ENCODE data around the gene SNN. TPM values are rescaled to one million over a fixed set of nuclear protein-coding genes. Genes with fewer than 3 reads are reported as not detected.

SNN gene
- total and polyA plus RNA-seq, 9 donors = 8.0 to 40.3 (median 18.5) TPM

DNA sequence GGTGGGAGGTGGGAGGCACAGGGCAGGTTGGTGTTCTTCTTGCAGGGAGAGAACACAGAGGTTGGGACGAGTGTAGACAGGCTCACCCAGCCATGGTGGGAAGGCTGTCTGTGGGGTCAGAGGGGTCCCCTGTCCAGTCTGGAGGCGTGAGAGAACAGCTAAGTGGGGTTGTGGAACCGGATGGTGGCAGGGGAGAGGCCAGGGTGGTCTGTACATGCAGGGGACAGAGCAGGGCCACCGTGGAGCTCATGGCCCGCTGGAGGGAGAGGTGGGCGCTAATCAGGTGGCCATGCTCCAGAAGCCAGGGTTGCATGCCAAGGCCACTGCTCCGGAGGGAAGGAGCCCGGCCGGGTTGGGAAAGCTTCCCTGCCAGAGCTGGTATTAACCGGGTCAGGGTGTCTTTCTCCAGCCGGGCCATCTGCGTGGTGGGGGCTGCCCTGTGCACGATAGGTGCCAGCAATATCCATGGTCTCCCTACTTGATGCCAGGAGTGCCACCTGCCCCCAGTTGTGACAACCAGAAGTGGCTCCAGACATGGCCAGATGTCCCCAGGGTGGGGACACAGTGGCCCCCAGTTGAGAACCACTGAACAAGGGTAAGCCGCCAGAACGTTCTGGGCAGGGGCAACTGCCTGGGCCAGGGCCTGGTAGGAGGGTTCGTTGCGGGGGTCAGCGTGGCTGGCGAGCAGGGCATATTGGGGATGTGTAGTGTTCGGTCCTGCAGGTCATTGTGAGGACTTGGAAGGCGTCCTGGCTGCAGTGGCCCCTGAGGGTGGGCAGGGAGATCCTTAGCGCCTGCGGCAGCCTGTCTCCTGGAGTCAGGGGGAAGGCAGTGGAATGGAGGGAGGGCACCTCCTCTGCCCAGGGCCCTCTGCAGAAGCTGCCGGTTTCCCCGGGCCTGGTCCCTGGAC lies 5.1 kb downstream of the SNN start:
- intact Hi-C loops (cut with DNase I) = no loop called here
- no peaks in the 10 kb centered on the region for H3K36me3 ChIP-seq
- H3K4me3 ChIP-seq = no peak overlapping the region
- DNase-seq = peak in 3 of 5 donors; percentile 43 to 62 (median 60)
- H3K4me1 ChIP-seq (ENCODE audit: insufficient read depth) = peaks cover 37% of the 10 kb centered on the region
- no peaks in the 10 kb centered on the region for H3K9me3 ChIP-seq
- 44 to 67% (median 59%) methylated on average over 25 of the region's 25 CpGs for WGBS, 3 donors
- no peak for TF ChIP-seq CTCF (IDR thresholded peaks at IDR 0.05)
- no peaks in the 10 kb centered on the region for H3K27me3 ChIP-seq
- H3K27ac ChIP-seq = peak overlapping the region in 1 of 2 donors; percentile 19

DNA sequence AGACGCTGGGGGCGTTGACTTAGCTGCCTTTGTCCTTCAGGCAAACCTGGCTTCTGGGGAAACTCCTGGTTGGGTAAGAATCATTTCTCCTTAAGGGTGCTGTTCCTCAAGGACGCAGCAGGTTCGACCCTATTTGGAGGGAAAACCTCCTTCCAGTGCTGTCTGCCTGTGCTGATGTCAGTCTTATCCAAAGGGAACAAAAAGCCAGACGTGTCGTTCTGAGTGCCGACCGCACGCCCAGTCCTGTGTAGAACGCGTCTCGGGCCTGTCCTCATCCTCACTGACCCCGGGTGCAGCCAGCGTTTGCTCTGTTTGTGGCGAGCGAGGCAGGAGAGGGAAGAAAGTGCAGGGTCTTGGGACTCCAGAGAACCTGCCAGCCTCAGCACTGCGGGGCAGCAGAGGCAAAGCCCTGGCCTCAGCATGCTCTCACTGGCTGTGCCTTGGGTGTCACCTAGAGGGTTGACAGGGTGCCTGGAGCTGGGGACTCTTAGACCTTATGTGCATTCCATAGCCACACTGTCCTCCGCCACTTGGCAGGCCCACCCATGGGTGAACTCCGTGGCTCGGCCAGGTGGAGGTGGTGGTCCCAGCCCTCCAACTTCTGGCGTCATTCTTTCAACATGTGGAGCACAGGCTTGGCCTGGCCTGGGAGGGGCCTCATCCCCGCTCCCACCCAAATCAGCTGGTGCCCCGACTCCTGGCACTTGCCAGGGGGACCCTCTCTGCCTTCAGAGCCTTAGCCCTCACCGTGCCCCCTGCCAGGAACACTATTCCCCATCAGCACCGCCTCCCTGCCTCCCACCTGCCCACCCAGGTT lies 6.0 kb downstream of the SNN start:
- Histone ChIP-seq H3K4me3 (no peak overlapping the region), H3K27me3 (no peaks in the 10 kb centered on the region), H3K27ac (no peak overlapping the region), H3K36me3 (no peaks in the 10 kb centered on the region), H3K9me3 (no peaks in the 10 kb centered on the region), H3K4me1 (ENCODE audit: insufficient read depth) (peaks cover 37% of the 10 kb centered on the region)
- TF ChIP-seq CTCF (IDR thresholded peaks at IDR 0.05) = no peak
- TF ChIP-seq POLR2A (IDR thresholded peaks at IDR 0.05) = no peak
- TF ChIP-seq EP300 (IDR thresholded peaks at IDR 0.05) = no peak
- 73 to 82% (median 78%) methylated on average over 25 of the region's 25 CpGs for WGBS, 3 donors
- DNase-seq = peak in 1 of 5 donors; percentile 33
- intact Hi-C loops (cut with DNase I) = no loop called here

GRCh38 chr16:11674818-11675560 lies 6.7 kb downstream of the SNN start:
- no peaks in the 10 kb centered on the region for H3K9me3 ChIP-seq
- H3K27ac ChIP-seq = no peak overlapping the region
- WGBS, 3 donors = 55 to 67% (median 61%) methylated on average over 15 of the region's 15 CpGs
- H3K4me3 ChIP-seq = no peak overlapping the region
- intact Hi-C loops (cut with DNase I) = no loop called here
- H3K4me1 ChIP-seq (ENCODE audit: insufficient read depth) = peaks cover 32% of the 10 kb centered on the region
- no peaks in the 10 kb centered on the region for H3K36me3 ChIP-seq
- TF ChIP-seq EP300 (IDR thresholded peaks at IDR 0.05) = no peak
- TF ChIP-seq CTCF (IDR thresholded peaks at IDR 0.05) = no peak
- TF ChIP-seq POLR2A (IDR thresholded peaks at IDR 0.05) = no peak
- peak in 1 of 5 donors; percentile 45 for DNase-seq
- H3K27me3 ChIP-seq = no peaks in the 10 kb centered on the region

Measured in ovary (tissue), 9 donors.